Liver (tissue), 9 donors: ENCODE data around the gene TSPO. TPM values are rescaled to one million over a fixed set of nuclear protein-coding genes. Genes with fewer than 3 reads are reported as not detected.

Experiments
- DNase-seq: peaks from one replicate; pipeline ENCODE4 v3.0.0-alpha.2; 2017; ENCODE audit warnings: low spot score
- H3K27ac ChIP-seq, 2 donors: one replicate each; pipeline ENCODE4 v1.7.0; 2013; ENCODE audit warnings: inconsistent platforms in 2 of 2, low read length in 2 of 2, control low read depth in 1 of 2, low read depth in 1 of 2, mild to moderate bottlenecking in 1 of 2
- H3K27me3 ChIP-seq, 4 donors: one replicate each; pipeline versions ENCODE4 v1.6.1 to v1.7.0; 2013; ENCODE audit warnings: low read length in 3 of 4, inconsistent platforms in 1 of 4, mild to moderate bottlenecking in 1 of 4, moderate library complexity in 1 of 4; ENCODE audit not compliant: control insufficient read depth in 4 of 4, insufficient read depth in 4 of 4
- H3K36me3 ChIP-seq, 4 donors: one replicate each; pipeline versions ENCODE4 v1.6.1 to v1.7.0; 2013; ENCODE audit warnings: low read length in 3 of 4, mild to moderate bottlenecking in 3 of 4, low read depth in 1 of 4, moderate library complexity in 1 of 4; ENCODE audit not compliant: control insufficient read depth in 4 of 4, insufficient read depth in 3 of 4
- H3K4me1 ChIP-seq, 4 donors: one replicate each; pipeline versions ENCODE4 v1.6.1 to v1.7.0; 2013; ENCODE audit warnings: low read length in 3 of 4, mild to moderate bottlenecking in 3 of 4, moderate library complexity in 1 of 4; ENCODE audit not compliant: control insufficient read depth in 4 of 4, insufficient read depth in 4 of 4
- H3K4me3 ChIP-seq, 3 donors: one replicate each; pipeline versions ENCODE4 v1.6.1 to v1.7.0; 2013; ENCODE audit warnings: low read length in 3 of 3, control low read depth in 1 of 3, low read depth in 1 of 3, mild to moderate bottlenecking in 1 of 3
- H3K9ac ChIP-seq, 2 donors: one replicate each; pipeline ENCODE4 v1.7.0; 2013; ENCODE audit warnings: low read length in 2 of 2, mild to moderate bottlenecking in 2 of 2, moderate library complexity in 2 of 2, control low read depth in 1 of 2, low read depth in 1 of 2
- H3K9me3 ChIP-seq, 4 donors: one replicate each; pipeline versions ENCODE4 v1.6.1 to v1.7.0; 2013; ENCODE audit warnings: low read length in 3 of 4; ENCODE audit not compliant: control insufficient read depth in 4 of 4
- EGR1 ChIP-seq, 2 donors: IDR thresholded peaks; 2 replicates each; pipeline ENCODE4 v1.6.1; 2016 to 2018; ENCODE audit warnings: antibody characterized with exemption in 2 of 2, low read depth in 2 of 2
- FOXA1 ChIP-seq: IDR thresholded peaks from 2 replicates; pipeline ENCODE4 v1.6.1; 2016; ENCODE audit warnings: antibody characterized with exemption
- FOXA2 ChIP-seq: IDR thresholded peaks from 2 replicates; pipeline ENCODE4 v1.6.1; 2016; ENCODE audit warnings: antibody characterized with exemption
- GABPA ChIP-seq, 2 donors: IDR thresholded peaks in 1 of 2; conservative IDR thresholded peaks in 1 of 2; 2 replicates each; pipeline ENCODE4 v1.6.1; 2016; ENCODE audit warnings: antibody characterized with exemption in 2 of 2, mild to moderate bottlenecking in 1 of 2, moderate library complexity in 1 of 2
- HNF4A ChIP-seq, 2 donors: conservative IDR thresholded peaks; 2 replicates each; pipeline ENCODE4 v1.6.1; 2016; ENCODE audit warnings: antibody characterized with exemption in 2 of 2, mild to moderate bottlenecking in 2 of 2
- HNF4G ChIP-seq: IDR thresholded peaks from 2 replicates; pipeline ENCODE4 v1.6.1; 2016; ENCODE audit warnings: antibody characterized with exemption
- JUND ChIP-seq, 2 donors: IDR thresholded peaks; 2 replicates each; pipeline ENCODE4 v1.6.1; 2016; ENCODE audit warnings: antibody characterized with exemption in 2 of 2
- NR2F2 ChIP-seq: IDR thresholded peaks from 2 replicates; pipeline ENCODE4 v1.6.1; 2016; ENCODE audit warnings: antibody characterized with exemption
- RAD21 ChIP-seq, 2 donors: IDR thresholded peaks; 2 replicates each; pipeline ENCODE4 v1.6.1; 2016; ENCODE audit warnings: antibody characterized with exemption in 2 of 2, mild to moderate bottlenecking in 2 of 2
- RXRA ChIP-seq, 2 donors: IDR thresholded peaks; 2 replicates each; pipeline ENCODE4 v1.6.1; 2017 to 2018; ENCODE audit warnings: antibody characterized with exemption in 2 of 2, mild to moderate bottlenecking in 1 of 2
- SP1 ChIP-seq: IDR thresholded peaks from 2 replicates; pipeline ENCODE4 v1.6.1; 2018; ENCODE audit warnings: antibody characterized with exemption, mild to moderate bottlenecking
- TAF1 ChIP-seq: conservative IDR thresholded peaks from 2 replicates; pipeline ENCODE4 v1.6.1; 2016; ENCODE audit warnings: antibody characterized with exemption, mild to moderate bottlenecking
- YY1 ChIP-seq: IDR thresholded peaks from 2 replicates; pipeline ENCODE4 v1.6.1; 2016; ENCODE audit warnings: antibody characterized with exemption, mild to moderate bottlenecking
- WGBS: extraction: QIAGEN DNeasy Blood & Tissue Kit; methylation state at CpG from one replicate; pipeline ENCODE4 v1.1.7; 2013; 5-methylcytosine and 5-hydroxymethylcytosine counted together
- polyA plus RNA-seq, 2 donors: library from polyadenylated mRNA; stranded (reverse) in 1 of 2; unstranded in 1 of 2; fragments of 200-250 nt in 1 of 2; fragments of >200 nt in 1 of 2; fragmentation: Nextera tagmentation in 1 of 2; extraction: Ambion mirVana in 1 of 2; gene quantifications; one replicate each; pipeline versions ENCODE4 v1.2.1 to v1.2.3, GENCODE V29; 2013 to 2015
- total RNA-seq, 2 donors: library from RNA; depleted of rRNA; stranded (reverse); fragments of >200 nt; gene quantifications; one replicate each; pipeline ENCODE4 v1.2.3, GENCODE V29; 2014
- TF ChIP-seq, protein P1 (sequence below): IDR thresholded peaks from 2 replicates; pipeline ENCODE4 v1.6.1; 2016; ENCODE audit warnings: antibody characterized with exemption
- TF ChIP-seq, protein P2 (sequence below): IDR thresholded peaks from 2 replicates; pipeline ENCODE4 v1.6.1; 2016; ENCODE audit warnings: antibody characterized with exemption
- TF ChIP-seq, protein P3 (sequence below): fragments of 150-350 bp; IDR thresholded peaks from 2 replicates; pipeline ENCODE4 v1.5.1; 2017; ENCODE audit warnings: improper control_type of control experiment, low read depth, low read length; ENCODE audit not compliant: missing input control
- donor health status: healthy.
- donor health status: healthy.
- donor health status: healthy.
- donor health status: healthy.
- donor health status: healthy.

The TSPO gene
- total and polyA plus RNA-seq, 4 donors: 27.6 to 61.9 (median 40.2) TPM

DNA sequence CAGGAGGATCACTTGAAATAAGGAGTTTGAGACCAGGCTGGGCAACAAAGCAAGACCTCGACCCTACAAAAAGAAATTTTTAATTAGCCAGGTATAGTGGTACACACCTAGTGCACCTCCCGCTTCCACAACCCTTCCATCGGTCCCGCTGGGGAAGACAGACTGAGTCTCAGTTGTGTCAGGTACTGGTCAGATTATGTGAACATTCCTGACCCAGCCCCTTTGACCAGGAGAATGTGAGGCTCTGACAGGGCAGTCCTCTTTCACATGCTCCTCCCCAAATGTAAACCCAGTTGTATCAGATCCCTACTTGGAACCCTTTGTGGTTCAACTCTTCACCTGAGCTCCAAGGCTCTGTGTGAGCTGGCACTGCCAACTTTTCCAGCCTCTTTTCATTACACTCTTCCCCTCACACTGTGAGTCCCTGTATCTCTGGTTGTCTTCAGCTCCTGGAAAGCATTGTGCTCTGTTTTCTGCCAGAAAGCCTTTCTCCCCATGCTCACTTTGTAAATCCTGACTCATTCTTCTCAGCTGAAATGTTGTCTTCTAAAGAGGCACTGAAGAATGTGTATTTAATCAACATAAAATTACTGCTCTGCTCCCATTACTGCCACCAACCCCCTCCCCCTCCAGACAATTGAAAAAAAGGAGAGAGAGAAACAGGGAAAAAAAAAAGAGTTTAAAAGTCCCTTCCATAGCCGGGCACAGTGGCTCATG is 37.6 kb downstream of the TSPO start:
- Histone ChIP-seq H3K9me3 (no peaks in the 10 kb centered on the region), H3K27ac (no peak overlapping the region), H3K4me3 (no peak overlapping the region), H3K36me3 (no peaks in the 10 kb centered on the region), H3K27me3 (no peaks in the 10 kb centered on the region), H3K4me1 (peaks cover 5 to 17% (median 11%) of the 10 kb centered on the region in 4 donors), H3K9ac (no peak overlapping the region)
- DNase-seq: no peak
- TF ChIP-seq, protein P1, sequence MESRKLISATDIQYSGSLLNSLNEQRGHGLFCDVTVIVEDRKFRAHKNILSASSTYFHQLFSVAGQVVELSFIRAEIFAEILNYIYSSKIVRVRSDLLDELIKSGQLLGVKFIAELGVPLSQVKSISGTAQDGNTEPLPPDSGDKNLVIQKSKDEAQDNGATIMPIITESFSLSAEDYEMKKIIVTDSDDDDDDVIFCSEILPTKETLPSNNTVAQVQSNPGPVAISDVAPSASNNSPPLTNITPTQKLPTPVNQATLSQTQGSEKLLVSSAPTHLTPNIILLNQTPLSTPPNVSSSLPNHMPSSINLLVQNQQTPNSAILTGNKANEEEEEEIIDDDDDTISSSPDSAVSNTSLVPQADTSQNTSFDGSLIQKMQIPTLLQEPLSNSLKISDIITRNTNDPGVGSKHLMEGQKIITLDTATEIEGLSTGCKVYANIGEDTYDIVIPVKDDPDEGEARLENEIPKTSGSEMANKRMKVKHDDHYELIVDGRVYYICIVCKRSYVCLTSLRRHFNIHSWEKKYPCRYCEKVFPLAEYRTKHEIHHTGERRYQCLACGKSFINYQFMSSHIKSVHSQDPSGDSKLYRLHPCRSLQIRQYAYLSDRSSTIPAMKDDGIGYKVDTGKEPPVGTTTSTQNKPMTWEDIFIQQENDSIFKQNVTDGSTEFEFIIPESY: no peak
- TF ChIP-seq NR2F2: no peak
- no peak for TF ChIP-seq SP1
- TF ChIP-seq HNF4G: no peak
- no peak for TF ChIP-seq TAF1
- no peak for TF ChIP-seq HNF4A (conservative IDR thresholded peaks at IDR 0.05)
- no peak for TF ChIP-seq EGR1 (IDR thresholded peaks at IDR 0.05; ENCODE audit: low read depth in 2 of 2)
- no peak for TF ChIP-seq FOXA2
- TF ChIP-seq RXRA (IDR thresholded peaks at IDR 0.05): no peak
- no peak for TF ChIP-seq YY1
- no peak for TF ChIP-seq GABPA (IDR thresholded peaks at IDR 0.05 in 1 of 2, conservative IDR thresholded peaks at IDR 0.05 in 1 of 2)
- no peak for TF ChIP-seq JUND (IDR thresholded peaks at IDR 0.05)
- 94% methylated on average over 5 of the region's 5 CpGs for WGBS

DNA sequence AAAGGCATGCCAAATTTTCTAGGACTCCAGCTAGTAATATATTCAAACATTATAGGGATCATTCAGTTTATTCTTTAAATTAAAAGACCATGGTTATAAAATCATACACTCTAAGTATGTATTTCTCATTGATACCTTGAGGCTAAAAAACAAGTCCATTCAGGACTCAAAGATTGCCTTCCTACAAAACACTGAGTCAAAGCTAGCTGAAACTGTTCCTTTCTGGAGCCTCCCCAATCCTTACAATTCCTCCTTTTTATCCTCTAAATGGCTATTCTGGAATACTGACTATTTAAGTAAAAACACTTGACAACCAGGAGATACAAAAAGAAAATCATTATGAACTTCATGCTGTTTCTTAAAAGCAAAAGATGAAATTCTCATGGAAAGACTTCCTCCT is 40.5 kb downstream of the TSPO start:
- Histone ChIP-seq H3K9ac (no peak overlapping the region), H3K9me3 (no peaks in the 10 kb centered on the region), H3K4me3 (no peak overlapping the region), H3K36me3 (no peaks in the 10 kb centered on the region), H3K27ac (no peak overlapping the region), H3K27me3 (peaks cover 0 to 2% (median 0%) of the 10 kb centered on the region in 4 donors), H3K4me1 (peaks cover 0 to 4% (median 0%) of the 10 kb centered on the region in 4 donors)
- no peak for DNase-seq
- TF ChIP-seq SP1 (no peak), FOXA2 (no peak), RAD21 (IDR thresholded peaks at IDR 0.05) (no peak), RXRA (IDR thresholded peaks at IDR 0.05) (no peak), NR2F2 (no peak), YY1 (no peak), FOXA1 (no peak), JUND (IDR thresholded peaks at IDR 0.05) (no peak)
- TF ChIP-seq, protein P1: no peak
- TF ChIP-seq, protein P2, sequence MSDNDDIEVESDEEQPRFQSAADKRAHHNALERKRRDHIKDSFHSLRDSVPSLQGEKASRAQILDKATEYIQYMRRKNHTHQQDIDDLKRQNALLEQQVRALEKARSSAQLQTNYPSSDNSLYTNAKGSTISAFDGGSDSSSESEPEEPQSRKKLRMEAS: no peak
- TF ChIP-seq, protein P3, sequence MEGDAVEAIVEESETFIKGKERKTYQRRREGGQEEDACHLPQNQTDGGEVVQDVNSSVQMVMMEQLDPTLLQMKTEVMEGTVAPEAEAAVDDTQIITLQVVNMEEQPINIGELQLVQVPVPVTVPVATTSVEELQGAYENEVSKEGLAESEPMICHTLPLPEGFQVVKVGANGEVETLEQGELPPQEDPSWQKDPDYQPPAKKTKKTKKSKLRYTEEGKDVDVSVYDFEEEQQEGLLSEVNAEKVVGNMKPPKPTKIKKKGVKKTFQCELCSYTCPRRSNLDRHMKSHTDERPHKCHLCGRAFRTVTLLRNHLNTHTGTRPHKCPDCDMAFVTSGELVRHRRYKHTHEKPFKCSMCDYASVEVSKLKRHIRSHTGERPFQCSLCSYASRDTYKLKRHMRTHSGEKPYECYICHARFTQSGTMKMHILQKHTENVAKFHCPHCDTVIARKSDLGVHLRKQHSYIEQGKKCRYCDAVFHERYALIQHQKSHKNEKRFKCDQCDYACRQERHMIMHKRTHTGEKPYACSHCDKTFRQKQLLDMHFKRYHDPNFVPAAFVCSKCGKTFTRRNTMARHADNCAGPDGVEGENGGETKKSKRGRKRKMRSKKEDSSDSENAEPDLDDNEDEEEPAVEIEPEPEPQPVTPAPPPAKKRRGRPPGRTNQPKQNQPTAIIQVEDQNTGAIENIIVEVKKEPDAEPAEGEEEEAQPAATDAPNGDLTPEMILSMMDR: no peak
